Upper lobe of right lung (tissue), 1 donor: ENCODE results near the gene TBP. TPM values are rescaled to one million over a fixed set of nuclear protein-coding genes. Genes with fewer than 3 reads are reported as not detected.

Experiments used
- ATAC-seq: fragments of 200-7000 bp; cut with Tn5 transposase; one replicate; pipeline ENCODE4 v1.9.1; 2020; ENCODE audit warnings: mild to moderate bottlenecking, moderate library complexity
- DNase-seq: peaks from one replicate; pipeline ENCODE4 v3.0.0-alpha.2; 2020
- H3K27ac ChIP-seq: fragments of 200-600 bp; one replicate; pipeline ENCODE4 v1.8.0; 2022
- H3K27me3 ChIP-seq: fragments of 200-600 bp; one replicate; pipeline ENCODE4 v1.8.0; 2022; ENCODE audit warnings: mild to moderate bottlenecking
- H3K36me3 ChIP-seq: fragments of 200-600 bp; one replicate; pipeline ENCODE4 v1.8.0; 2022
- H3K4me1 ChIP-seq: fragments of 200-600 bp; one replicate; pipeline ENCODE4 v1.8.0; 2022
- H3K4me3 ChIP-seq: fragments of 200-600 bp; one replicate; pipeline ENCODE4 v1.8.0; 2022; ENCODE audit warnings: mild to moderate bottlenecking
- H3K9me3 ChIP-seq: fragments of 200-600 bp; one replicate; pipeline ENCODE4 v1.8.0; 2022
- CTCF ChIP-seq: fragments of 200-600 bp; IDR thresholded peaks from one replicate; pipeline ENCODE4 v1.8.0; 2022; ENCODE audit warnings: antibody characterized with exemption
- intact Hi-C: fragments of 100-400 bp; cut with DNase I; formaldehyde crosslinking; loops from one replicate; pipeline ENCODE4 v1.11.0; 2022
- total RNA-seq: library from RNA; stranded (reverse); fragmentation: NEBNext Ultra II Directional; extraction: Animal tissue kit (Norgen Biotek cat#: 25700); gene quantifications from one replicate; pipeline ENCODE4 v1.2.1, GENCODE V29; 2021
- donor health status: DM: no; HTN: yes; CAD: no; lungs with severe emphysema.

The TBP gene
- total RNA-seq, 1 donor from 2014 or later = 12.8 TPM

GRCh38 chr6:170532867-170533488 lies 21.2 kb upstream of the TBP start:
- Histone ChIP-seq H3K9me3 (no peaks in the 10 kb centered on the region), H3K4me1 (no peaks in the 10 kb centered on the region), H3K27ac (no peak overlapping the region), H3K36me3 (peaks cover 55% of the 10 kb centered on the region), H3K27me3 (no peaks in the 10 kb centered on the region), H3K4me3 (no peak overlapping the region)
- TF ChIP-seq CTCF = no peak
- DNase-seq (no peak), ATAC-seq (no peak)
- intact Hi-C loops = no loop called here

GRCh38 chr6:170533792-170534191 lies 20.4 kb upstream of the TBP start:
- H3K9me3 ChIP-seq = no peaks in the 10 kb centered on the region
- DNase-seq (no peak), ATAC-seq (no peak)
- H3K27me3 ChIP-seq = no peaks in the 10 kb centered on the region
- TF ChIP-seq CTCF = no peak
- H3K36me3 ChIP-seq = peaks cover 63% of the 10 kb centered on the region
- H3K27ac ChIP-seq = no peak overlapping the region
- no peaks in the 10 kb centered on the region for H3K4me1 ChIP-seq
- intact Hi-C loops = no loop called here
- no peak overlapping the region for H3K4me3 ChIP-seq

GRCh38 chr6:170535004-170535403 lies 19.2 kb upstream of the TBP start:
- intact Hi-C loops = no loop called here
- Histone ChIP-seq H3K27me3 (no peaks in the 10 kb centered on the region), H3K4me3 (no peak overlapping the region), H3K4me1 (no peaks in the 10 kb centered on the region), H3K36me3 (peaks cover 76% of the 10 kb centered on the region), H3K9me3 (no peaks in the 10 kb centered on the region), H3K27ac (no peak overlapping the region)
- no peak for TF ChIP-seq CTCF
- no peak for ATAC-seq
- DNase-seq = no peak

GRCh38 chr6:170536671-170537070 lies 17.5 kb upstream of the TBP start:
- intact Hi-C loops = no loop called here
- peaks cover 91% of the 10 kb centered on the region for H3K36me3 ChIP-seq

GRCh38 chr6:170537329-170537728 lies 16.8 kb upstream of the TBP start:
- Histone ChIP-seq H3K4me3 (no peak overlapping the region), H3K36me3 (peaks cover 98% of the 10 kb centered on the region)

More at GRCh38 chr6:170536671-170537070, 17.5 kb upstream of the TBP start:
- no peak for ATAC-seq
- Histone ChIP-seq H3K27ac (no peak overlapping the region), H3K4me3 (no peak overlapping the region), H3K9me3 (no peaks in the 10 kb centered on the region), H3K4me1 (no peaks in the 10 kb centered on the region), H3K27me3 (no peaks in the 10 kb centered on the region)
- DNase-seq = no peak
- TF ChIP-seq CTCF = no peak

More at GRCh38 chr6:170537329-170537728, 16.8 kb upstream of the TBP start:
- no peak overlapping the region for H3K27ac ChIP-seq
- ATAC-seq (no peak), DNase-seq (no peak)
- no peaks in the 10 kb centered on the region for H3K4me1 ChIP-seq
- no peaks in the 10 kb centered on the region for H3K9me3 ChIP-seq
- intact Hi-C loops = no loop called here
- H3K27me3 ChIP-seq = no peaks in the 10 kb centered on the region
- no peak for TF ChIP-seq CTCF
